Measurements from ENCODE around the gene COL25A1.

Gene COL25A1

DNA sequence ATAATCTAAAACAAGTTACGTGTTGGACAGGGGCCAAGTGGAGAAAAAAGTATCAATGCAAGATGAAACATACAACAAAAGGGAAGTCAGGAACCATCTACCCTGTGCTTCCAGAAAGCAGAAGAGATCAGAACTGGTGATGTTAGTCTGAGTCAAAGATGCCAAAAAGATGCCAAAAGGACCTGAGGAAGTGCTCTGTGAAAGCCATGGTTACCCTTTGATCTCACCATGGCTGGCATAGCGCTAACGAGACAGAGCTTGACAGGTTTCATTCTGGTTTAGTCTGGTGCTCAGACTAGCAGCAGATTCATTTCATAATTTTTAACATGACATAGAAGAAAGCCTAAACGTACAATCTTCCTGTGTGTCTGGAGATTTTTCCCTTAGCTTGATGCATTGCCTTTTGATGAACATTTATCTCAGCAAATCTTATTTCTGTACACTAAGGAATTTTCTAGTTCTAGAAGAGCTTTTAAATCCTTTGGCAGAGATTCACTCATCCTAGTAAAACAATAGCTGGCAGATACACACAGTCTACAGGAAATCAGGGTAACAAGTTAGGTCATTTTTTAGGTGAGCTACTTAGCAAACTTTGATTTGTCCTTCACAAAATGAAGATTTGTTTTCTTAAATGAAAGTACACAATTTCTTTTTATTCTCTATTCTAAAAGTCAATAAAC is 87.7 kb downstream of the COL25A1 start:
- no peak for DNase-seq (ENCODE audit: low spot score)

DNA sequence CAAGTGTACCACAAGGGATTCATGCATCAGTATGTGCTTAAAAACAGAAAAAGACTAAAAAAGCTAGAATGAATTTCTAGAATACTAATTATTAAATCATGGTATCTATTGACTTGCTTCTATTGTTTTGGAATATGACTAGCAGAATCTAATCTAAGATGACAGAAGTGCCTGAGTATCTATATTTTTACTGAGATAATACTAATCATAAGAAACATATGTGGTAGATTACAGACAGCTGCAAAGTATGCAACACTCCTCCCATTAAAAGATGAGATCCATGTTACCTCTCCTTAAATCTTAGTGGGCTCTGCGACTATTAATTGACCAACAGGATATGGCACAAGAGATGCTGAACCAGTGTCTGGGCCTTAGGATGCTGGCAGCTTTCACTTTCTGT is 89.4 kb downstream of the COL25A1 start:
- DNase-seq (ENCODE audit: low spot score): no peak

DNA sequence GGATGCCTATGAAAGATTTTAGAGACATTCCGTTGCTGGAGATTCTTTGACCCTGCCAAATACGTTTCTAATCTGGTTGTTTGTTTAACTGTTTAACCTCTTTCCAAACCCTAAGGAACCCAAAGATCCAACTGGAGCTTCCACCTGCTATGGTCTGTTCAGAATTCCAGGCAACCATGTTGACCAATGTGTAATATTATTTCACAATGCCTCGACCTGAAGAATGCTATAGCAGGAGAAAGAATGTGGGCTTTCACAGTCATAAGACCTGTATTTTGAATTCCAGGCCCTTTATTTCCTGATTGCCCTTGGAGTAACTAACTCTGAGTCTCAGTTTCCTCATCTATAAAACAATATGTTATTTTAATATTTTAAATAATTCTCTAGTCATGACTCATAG is 90.8 kb downstream of the COL25A1 start:
- DNase-seq (ENCODE audit: low spot score): no peak

DNA sequence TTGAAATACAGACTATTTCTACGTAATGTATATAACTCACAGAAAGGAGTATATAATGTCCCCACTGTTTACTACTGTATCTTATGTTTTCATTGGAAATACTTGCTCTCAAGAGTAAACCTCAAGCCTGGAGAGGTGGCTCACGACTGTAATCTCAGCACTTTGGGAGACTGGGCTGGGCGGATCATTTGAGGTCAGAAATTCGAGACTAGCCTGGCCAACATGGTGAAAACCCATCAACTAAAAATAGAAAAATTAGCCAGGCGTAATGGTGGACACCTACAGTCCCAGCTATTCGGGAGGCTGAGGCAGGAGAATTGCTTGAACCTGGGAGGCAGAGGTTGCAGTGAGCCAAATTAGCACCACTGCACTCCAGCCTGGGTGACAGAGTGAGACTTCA is 92.8 kb downstream of the COL25A1 start:
- no peak for DNase-seq (ENCODE audit: low spot score)

DNA sequence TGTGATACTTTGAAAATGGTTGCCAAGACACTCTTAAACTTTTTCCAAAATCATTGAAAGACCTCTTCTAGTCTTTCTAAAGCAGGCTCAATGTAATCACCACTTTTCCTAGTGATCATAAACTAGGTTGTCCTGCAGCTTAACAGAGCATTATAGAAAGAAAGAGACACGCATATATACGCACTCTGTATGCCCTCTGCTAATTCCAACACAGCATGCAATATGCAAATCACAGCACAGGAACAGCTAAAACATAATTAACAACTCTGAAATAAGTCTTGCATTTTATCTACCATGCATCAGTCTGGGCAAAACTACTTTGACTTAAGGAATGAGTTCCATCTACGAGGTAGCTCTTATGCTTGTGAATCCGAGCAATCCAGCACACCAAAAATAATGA is 94.6 kb downstream of the COL25A1 start:
- DNase-seq (ENCODE audit: low spot score): no peak

DNA sequence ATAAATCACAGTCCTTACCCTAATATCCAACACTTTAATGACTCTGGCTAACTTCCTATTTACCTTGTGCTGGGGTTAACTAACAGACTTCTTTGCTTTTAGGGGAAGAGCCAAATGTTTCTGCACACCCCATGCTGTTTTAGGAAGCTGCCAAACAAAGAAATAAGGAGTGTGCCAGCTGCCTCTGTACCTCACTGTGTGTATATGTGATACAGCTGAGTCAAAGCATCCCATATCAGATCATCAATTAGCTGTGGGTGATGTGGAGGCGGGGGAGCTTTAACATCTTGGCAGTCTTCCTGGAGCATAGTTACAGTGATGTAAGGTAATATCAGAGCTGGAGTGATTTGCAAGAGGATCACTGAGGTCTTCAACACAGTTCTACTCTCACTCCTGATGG is 95.4 kb downstream of the COL25A1 start:
- DNase-seq (ENCODE audit: low spot score): no peak

DNA sequence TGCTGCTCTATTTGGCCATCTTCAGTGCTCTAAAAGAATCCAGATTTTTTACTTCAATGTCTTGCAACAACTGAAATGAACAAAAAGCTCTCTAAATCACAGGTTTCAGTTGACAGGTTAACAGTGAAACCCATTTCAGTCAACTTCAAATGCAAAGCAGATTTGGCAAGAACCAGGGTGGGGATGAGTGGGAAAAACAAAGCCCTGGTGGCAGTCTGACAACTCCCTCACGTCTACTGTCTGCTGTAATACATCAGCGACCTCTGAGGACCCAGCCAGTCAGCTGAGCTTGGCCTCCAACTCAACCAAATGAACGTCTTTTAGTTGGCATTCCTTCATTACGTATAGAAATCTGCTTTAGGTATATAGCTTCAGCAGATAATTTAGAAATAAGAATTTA is 95.8 kb downstream of the COL25A1 start:
- DNase-seq (ENCODE audit: low spot score): no peak

DNA sequence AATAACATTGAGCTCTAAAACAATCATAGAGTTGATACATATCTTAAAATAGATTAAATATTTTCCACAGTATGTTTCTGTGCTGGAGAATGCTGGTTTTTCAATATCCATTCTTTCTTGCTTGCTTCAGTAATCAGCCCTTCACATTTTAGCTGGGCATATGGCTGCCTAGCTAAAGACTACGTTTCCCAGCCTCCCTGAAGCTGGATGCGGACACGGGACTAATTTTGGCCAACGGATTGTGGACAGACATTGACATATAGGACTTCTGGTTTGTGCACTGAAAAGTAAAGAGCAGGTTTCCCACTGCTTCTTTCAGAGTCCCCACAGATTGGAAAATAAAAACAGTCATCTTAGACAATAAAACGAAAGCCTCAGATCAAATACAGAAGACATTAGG is 97.3 kb downstream of the COL25A1 start:
- DNase-seq (ENCODE audit: low spot score): no peak

DNA sequence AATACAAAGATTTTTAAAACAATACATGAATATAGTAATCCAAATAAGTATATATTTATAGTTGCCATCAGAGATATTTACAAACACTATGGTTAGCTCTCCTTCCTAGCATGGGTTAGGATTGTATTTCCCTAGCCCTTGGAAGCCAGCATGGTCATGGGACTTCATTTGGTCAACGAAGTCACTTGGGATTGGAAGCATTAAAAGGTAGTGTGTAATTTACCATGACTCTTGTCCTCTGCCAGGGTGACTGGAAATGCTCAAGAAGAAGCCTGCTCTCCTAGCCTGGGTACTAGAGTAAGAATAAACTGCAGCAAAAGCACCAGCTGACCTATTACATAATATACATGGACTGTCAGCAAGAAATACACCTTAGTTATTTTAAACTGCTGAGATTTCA is 102.9 kb downstream of the COL25A1 start:
- no peak for DNase-seq (ENCODE audit: low spot score)

DNA sequence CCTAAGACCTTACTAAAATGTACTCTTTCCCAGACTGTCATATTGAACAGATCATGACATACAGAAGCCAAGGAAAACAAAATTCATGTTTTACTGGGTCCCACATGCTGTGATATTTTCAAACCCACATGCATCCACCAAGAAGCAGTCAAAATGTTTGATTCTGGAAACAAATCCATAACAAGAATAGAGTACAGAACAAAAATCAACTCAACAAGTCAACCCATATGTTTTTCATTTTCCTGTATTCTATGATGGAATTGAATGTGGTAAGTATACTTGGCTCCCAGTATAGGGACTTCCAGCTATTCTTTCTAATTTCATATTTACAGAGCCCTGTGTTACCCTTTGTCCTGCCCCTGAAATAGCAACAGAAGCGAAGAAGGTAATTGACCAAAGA is 106.8 kb downstream of the COL25A1 start:
- no peak for DNase-seq (ENCODE audit: low spot score)

DNA sequence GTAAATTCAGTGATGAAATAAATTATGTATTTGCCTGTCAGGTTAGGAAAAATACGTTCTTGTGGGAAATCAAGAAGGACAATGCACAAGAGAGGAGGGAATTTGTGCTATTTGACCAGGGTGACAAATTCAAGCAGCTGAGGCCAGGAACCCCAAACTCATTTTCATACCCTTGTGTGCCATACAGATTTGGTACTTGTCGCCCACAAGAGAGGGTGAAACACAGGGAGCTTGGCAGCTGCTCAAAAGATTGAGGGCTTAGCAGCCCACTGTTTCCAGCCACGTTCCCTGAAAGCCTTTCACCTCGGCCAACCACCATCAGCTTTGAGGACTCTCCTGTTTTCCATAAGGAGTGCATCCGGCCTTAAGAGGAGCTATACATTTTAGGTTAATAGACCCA is 111.2 kb downstream of the COL25A1 start:
- DNase-seq (ENCODE audit: low spot score): no peak

DNA sequence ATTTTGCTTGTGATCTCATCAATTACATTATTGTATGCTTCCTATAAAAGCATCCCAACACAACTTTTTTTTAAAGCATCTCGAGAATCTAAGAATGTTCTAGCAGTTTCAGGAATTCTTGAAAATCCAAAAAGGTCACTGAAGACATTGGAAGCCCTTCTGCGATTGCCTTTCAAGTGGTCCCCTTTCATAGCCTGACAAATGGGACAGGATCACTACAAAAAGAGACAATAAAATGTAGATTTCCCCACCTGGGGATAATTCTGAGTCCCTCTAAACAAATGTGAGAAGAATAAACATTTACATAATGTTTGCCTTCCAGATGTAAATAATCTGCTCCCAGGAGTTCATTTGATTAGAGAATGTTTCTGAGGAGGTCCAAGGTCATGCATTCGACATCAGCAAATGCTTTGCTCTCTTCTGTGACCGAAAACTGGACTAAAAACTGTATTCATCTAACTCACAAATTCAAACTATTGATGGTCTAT is 116.0 kb downstream of the COL25A1 start:
- no peak for DNase-seq (ENCODE audit: low spot score)

DNA sequence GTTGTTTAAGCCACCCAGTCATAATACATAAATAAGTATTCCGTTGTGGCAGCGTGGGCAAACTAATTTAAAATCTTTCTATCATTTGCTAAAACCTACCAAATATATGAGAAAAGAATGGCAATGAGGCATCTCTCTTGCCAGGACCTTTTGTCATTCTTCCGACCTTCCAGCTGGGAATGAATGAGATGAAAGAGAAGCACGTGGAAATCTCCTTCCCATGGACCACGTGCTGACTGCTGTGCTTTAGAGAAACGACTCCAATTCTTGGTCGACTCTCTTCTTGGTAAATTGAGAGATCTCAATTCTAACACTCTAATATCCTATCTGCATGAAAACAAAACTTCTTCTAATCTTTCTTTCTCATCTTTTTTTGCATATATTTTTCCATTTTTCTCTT is 116.5 kb downstream of the COL25A1 start:
- no peak for DNase-seq (ENCODE audit: low spot score)

DNA sequence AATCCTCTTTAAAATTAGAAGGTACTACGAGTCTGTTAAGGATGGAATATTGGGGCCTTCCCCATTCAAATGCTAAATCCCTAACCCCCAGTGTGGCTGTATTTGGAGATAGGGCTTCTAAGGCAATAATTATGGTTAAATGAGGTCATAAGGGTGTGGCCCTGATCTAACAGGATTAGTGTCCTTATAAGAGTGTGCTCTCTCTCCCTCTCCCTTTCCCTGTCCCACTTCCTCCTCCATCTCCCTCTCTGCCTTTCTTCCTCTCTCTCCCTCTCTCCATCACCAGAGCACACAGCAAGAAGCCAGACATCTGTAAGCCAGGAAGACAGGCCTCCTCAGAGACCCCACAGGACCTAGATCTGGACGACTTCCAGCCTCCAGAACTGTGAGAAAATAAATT is 116.9 kb downstream of the COL25A1 start:
- DNase-seq (ENCODE audit: low spot score): no peak

DNA sequence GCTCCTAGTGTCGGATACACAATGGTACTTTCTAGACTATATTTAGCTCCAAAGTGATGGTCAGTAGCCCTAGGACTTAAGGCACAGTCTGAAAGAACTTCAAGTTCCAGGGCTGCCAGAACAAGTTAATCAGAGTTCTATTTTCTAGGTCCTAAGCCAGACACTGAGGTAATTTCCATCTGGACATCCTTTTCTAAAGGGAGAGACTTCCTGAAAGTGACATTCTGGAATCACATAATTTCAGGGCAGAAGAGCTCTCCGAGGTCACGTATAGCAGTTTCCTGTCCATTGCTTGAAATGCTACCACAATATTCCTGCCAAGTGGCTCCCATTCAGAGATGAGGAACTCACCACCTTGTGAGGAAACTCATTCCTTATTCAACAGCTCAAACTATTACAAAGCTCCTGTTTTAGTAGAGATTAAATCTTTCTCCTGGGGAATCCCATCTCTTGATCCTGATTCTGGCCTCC is 117.9 kb downstream of the COL25A1 start:
- DNase-seq (ENCODE audit: low spot score): no peak

DNA sequence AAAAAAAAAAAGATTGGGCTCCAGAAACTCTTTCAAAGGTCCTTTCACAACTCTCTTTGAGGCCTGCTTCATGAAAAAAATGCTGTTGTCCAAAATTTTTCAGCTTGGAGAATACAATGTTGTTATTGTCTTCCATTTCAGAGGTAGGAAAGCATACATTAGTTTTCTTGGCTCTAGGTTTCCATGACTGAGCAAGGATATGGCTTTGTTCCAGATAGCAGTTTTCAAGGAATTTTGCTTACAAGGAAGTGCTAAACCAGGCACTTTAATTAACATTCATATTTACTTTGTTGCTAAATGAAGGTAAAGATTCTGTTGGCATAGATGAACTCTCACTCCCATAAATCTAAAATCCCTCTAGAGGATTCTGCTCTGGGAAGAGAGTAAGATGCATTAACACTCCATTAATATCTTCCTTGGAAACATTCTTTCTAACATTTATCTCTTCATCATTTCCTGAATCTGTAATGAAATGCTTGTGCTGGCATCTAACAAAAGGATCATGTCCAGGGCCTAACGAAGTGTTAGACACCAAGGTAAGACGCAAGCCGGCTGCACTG is 118.4 kb downstream of the COL25A1 start:
- DNase-seq (ENCODE audit: low spot score): no peak

DNA sequence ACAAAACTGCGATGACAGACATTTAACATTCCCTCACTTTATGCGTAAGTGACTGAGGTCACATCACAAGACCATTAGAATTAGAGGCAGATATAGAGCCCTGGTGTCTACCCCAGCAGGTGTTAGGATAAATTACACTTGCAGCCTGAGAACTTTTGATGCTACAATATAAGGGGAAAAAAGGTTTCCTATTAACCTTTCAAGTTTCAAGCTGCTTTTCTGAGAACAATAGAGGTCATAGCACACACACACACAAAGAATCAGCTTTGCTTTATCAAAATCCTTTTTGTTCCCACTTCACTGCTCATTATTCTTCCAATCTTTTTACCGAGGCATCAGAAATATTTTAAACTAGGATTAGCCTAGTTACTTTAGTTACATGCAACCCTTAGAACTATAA is 119.8 kb downstream of the COL25A1 start:
- DNase-seq (ENCODE audit: low spot score): no peak

DNA sequence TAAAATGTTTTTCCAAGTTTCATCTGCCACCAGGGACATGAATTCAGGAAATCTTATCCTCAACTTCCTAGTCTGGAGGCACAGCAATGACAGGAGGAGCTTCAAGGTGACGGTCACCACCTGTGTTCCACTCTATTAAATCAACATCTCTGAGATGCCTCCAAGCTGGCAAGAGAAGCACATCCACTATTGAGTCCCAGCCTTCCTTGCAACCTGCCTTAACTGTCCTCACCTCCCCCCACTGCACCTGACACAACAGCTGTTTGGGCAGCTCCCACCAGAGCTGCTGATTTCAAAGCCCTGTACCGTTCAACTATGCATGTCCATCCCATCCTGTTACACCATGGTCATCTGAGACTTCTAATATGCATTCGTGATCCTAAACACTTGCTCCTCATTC is 123.4 kb downstream of the COL25A1 start:
- DNase-seq (ENCODE audit: low spot score): no peak

DNA sequence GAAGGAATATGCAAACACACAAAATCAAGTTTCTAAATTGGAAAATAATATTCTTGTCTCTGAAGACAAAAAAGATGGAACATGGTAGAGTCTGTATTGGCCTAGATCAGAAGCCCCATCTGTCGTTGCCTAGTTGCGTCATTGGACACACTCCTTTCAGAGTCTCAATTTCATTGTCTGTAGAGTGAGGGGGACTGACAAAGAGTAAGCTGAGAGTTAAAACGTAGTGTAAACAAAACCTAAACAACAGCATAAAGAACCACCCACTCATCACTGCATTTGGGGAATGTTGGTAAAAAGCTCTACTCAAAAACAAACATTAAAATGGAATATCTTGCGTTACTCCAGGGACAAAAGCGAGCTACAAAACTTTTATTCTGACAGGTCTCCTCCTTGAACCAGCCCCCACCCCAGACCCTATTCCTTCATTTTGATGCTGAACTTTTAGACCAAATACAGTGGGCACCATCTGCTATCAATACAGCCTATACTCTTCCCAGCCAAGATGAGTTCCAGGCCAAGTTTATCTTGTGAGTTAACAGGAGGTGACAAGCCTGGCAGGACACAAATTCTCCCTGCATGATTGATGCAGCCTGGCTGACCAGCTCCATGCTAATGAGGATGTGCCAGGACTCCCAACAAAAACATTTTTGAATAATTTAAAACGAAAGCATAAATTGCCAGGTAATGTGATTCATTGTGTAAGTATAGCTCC is 125.2 kb downstream of the COL25A1 start:
- no peak for DNase-seq (ENCODE audit: low spot score)

DNA sequence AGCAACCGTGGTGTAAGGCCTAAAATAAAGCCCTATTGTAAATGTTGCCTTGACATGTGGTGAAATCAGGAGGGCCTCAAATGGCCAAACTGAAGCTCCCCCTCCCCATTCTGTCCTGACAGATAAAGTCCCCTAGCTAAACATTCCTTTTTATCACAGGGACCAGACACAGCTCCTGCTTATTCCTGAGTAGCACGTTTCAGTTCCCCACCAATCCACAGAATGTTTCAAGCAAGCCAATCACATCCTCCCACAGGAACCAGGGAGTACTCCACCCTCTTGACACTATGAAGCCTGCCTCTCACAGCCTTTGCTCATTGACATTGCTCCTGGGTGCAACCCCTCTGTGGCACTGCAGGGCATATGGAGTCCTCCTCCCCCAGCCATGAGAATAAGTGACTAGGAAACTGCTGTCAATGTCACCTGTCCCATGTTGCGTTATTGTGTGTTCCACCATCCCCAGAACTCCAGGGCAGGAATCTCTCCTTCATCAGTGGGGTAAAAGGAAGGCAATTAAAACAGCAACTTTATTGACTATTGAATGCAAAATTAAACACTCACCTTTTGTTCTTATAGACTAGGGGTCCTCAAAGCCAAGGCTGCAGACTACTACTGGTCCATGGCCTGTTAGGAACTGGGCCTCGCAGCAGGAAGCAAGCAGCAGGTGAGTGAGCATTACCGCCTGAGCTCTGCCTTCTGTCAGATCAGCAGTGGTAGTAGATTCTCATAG is 128.1 kb downstream of the COL25A1 start:
- DNase-seq (ENCODE audit: low spot score): no peak

DNA sequence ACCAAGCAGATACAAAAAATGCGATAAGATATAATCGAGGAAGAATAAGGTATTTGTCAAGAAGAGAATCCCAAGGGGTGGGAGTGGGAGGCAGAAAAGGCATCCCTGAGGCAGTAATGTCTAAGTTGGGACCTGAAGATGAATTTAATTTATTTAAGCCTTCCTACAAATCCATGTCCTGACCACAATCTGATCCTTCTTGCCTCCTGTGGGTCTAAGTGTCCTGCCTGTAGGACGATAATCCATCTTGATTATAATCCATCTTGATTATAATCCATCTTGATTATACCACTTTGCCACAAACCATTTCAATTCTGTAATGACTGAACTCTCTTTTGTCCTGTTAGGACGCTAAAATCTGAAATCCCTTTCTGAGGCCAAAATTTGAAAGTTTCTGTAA is 130.2 kb downstream of the COL25A1 start:
- no peak for DNase-seq (ENCODE audit: low spot score)

DNA sequence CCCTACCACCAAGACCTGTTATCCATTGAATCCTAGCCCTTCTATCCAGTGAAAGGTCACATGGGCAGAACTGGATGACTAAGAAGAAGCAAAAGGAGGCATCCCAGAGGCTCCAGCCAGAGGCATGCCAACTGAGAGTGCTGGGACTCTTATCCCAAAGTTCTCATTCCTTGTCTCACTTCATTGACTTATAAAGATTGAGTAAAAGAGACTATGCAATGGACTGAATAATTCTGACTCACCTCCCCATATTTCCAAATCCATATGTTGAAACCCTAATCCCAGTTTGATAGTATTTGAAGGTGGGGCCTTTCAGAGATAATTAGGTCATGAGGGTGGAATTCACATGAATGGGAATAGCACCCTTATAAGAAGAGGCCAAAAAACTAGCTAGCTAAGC is 131.4 kb downstream of the COL25A1 start:
- no peak for DNase-seq (ENCODE audit: low spot score)

DNA sequence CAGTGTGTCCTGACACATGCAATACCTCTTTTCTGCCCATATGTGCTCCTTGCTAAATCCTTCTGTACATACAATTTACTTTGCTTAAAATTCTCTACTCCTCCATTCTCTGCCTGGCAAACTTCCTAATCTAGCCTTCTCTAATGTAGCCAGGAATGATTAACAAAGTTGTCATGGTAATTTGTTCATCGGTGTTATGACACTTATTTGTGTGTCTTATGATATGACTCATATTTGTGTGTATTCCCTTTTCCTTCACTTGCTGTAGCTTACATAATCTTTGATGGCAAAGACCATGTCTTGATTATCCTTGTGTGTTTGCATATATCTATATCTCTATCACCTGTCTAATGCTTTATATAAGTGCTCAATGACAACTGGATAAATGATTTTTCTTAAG is 133.3 kb downstream of the COL25A1 start:
- no peak for DNase-seq (ENCODE audit: low spot score)
